ENCODE measurements around the gene UST. TPM values are rescaled to one million over a fixed set of nuclear protein-coding genes. Genes with fewer than 3 reads are reported as not detected.
"Not testable (repeated sequence)": the region's sequence is repeated elsewhere in the genome, so short reads cannot be mapped to it uniquely, and the experiment has no call there.

The UST gene
- total RNA-seq, 2 experiments from 2014 or later = 1.4 to 4.1 TPM

DNA sequence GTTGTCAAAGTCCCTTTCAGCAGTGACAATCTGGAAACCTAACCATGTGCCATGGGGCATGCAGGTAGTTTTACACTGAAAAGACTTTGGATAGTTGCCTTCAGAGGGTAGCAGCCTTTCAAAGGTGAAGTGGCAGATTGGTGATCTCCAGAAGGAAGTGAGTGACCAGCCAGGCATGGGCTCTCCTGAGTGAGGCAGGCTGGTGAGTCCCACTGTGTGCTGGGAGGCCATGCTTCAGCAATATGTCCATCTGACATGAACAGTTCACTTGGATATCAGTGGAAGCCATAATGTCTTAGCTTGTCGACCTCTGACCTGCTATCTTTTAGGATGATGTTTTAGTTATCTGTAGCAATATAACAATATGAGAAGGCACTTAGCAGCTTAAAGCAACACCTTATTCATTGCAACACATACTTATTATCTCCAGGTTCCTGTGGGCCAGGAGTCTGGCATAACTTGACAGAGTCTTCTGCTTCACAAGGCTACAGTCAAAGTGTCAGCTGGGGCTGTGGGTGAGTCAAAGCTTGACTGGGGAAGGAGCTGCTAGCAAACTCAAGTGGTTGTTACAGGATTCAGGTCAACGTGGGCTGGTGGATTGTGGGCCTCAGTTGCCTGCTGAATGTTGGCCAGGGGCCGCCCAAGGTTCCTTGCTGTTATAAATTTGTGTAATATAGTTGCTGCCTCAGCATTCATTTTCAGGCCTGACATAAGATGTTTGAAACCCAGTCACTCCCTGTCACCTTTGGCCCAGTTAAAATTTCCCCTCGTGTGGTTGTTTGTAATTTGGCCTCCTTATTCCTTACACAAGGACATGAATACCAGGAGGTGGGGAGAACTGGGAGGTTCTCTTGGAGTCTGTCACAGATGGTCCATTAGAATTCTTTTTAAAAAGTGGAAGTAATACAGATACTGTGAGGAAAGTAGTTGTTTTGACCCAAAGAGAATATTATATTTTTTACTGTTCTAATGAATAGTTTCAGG is 100.2 kb downstream of the UST start:
- CTCF ChIA-PET (ENCODE audit: unreplicated experiment) = no interaction called here

DNA sequence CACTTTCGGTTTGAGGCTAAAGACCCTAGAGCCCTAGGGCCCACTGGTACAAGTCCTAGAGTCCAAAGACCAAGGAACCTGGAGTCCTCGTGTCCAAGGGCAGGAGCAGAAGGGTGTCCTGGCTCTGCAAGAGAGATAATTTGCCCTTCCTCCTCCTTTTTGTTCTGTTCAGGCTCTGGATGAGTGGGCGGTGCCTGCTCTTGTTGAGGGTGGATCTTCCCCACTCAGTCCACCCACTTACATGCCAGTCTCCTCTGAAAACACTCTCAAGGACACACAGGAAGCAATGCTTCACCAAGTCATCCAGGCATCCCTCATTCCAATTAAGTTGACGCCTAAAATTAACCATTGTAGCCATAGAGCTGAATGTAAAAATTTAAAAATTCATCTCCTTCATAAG is 102.1 kb downstream of the UST start:
- Histone ChIP-seq H3K9me2 (ENCODE audit: insufficient read depth, low read length) (no peaks in the 10 kb centered on the region), H3K27ac (ENCODE audit: low read depth, low read length, poor library complexity, severe bottlenecking) (no peak overlapping the region), H4K20me1 (ENCODE audit: insufficient read depth, low read length) (no peaks in the 10 kb centered on the region; the same call in 1 of the 2 replicates), H3K4me1 (ENCODE audit: insufficient read depth, low read length, poor library complexity, severe bottlenecking) (no peaks in the 10 kb centered on the region), H3K9me3 (ENCODE audit: low read length) (no peaks in the 10 kb centered on the region), H2AFZ (ENCODE audit: low read length) (no peak overlapping the region), H3K4me2 (ENCODE audit: low read length) (no peak overlapping the region), H3K36me3 (ENCODE audit: insufficient read depth, low read length) (no peaks in the 10 kb centered on the region), H3K4me3 (ENCODE audit: low read depth, low read length, poor library complexity, severe bottlenecking) (no peak overlapping the region), H3K79me2 (ENCODE audit: insufficient read depth, low read depth, low read length) (no peaks in the 10 kb centered on the region)
- intact Hi-C loops (cut with micrococcal nuclease; ENCODE audit: unreplicated experiment) = no loop called here
- no peak for DNase-seq (ENCODE audit: low spot score)
- ChIA-PET CTCF (ENCODE audit: unreplicated experiment) (no interaction called here), POLR2A (no interaction called here)
- no peak for TF ChIP-seq EZH2phosphoT487 (IDR thresholded peaks at IDR 0.05; ENCODE audit: borderline replicate concordance, low read depth, low read length)
- TF ChIP-seq, protein P1, sequence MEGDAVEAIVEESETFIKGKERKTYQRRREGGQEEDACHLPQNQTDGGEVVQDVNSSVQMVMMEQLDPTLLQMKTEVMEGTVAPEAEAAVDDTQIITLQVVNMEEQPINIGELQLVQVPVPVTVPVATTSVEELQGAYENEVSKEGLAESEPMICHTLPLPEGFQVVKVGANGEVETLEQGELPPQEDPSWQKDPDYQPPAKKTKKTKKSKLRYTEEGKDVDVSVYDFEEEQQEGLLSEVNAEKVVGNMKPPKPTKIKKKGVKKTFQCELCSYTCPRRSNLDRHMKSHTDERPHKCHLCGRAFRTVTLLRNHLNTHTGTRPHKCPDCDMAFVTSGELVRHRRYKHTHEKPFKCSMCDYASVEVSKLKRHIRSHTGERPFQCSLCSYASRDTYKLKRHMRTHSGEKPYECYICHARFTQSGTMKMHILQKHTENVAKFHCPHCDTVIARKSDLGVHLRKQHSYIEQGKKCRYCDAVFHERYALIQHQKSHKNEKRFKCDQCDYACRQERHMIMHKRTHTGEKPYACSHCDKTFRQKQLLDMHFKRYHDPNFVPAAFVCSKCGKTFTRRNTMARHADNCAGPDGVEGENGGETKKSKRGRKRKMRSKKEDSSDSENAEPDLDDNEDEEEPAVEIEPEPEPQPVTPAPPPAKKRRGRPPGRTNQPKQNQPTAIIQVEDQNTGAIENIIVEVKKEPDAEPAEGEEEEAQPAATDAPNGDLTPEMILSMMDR (conservative IDR thresholded peaks at IDR 0.05; ENCODE audit: low read length) = no peak
- BruUV-seq (replicated peaks) = no TSS peak

More for the DNA sequence above, 100.2 kb downstream of the UST start:
- Histone ChIP-seq H2AFZ (ENCODE audit: low read length) (no peak overlapping the region), H3K4me3 (ENCODE audit: low read depth, low read length, poor library complexity, severe bottlenecking) (no peak overlapping the region), H3K4me2 (ENCODE audit: low read length) (no peak overlapping the region), H3K36me3 (ENCODE audit: insufficient read depth, low read length) (no peaks in the 10 kb centered on the region), H3K79me2 (ENCODE audit: insufficient read depth, low read depth, low read length) (no peaks in the 10 kb centered on the region), H3K9me3 (ENCODE audit: low read length) (no peaks in the 10 kb centered on the region), H3K4me1 (ENCODE audit: insufficient read depth, low read length, poor library complexity, severe bottlenecking) (no peaks in the 10 kb centered on the region), H4K20me1 (ENCODE audit: insufficient read depth, low read length) (no peaks in the 10 kb centered on the region; the same call in 1 of the 2 replicates), H3K9me2 (ENCODE audit: insufficient read depth, low read length) (no peaks in the 10 kb centered on the region), H3K27ac (ENCODE audit: low read depth, low read length, poor library complexity, severe bottlenecking) (no peak overlapping the region)
- no peak for DNase-seq (ENCODE audit: low spot score)
- no TSS peak for BruUV-seq (replicated peaks)
- POLR2A ChIA-PET = interaction anchor here (1.1 kb wide), 1 partner anchor 81 kb away, joined by 3 read pairs; no protein-coding TSS in a partner anchor
- TF ChIP-seq, protein P1 (conservative IDR thresholded peaks at IDR 0.05; ENCODE audit: low read length) = no peak
- no peak for TF ChIP-seq EZH2phosphoT487 (IDR thresholded peaks at IDR 0.05; ENCODE audit: borderline replicate concordance, low read depth, low read length)
- intact Hi-C loops (cut with micrococcal nuclease; ENCODE audit: unreplicated experiment) = no loop called here

DNA sequence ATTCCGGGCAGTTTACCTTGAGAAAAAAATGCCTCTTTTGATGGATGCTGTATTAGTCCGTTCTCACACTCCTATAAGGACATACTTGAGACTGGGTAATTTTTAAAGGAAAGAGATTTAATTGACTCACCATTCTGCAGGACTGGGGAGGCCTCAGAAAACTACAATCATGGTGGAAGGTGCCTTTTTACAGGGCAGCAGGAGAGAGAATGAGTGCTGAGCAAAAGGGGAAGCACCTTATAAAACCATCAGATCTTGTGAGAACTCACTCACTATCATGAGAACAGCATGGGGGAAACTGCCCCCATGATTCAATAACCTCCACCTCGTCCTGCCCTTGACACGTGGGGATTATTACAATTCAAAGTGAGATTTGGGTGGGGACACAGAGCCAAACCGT is 102.6 kb downstream of the UST start:
- H4K20me1 ChIP-seq (ENCODE audit: insufficient read depth, low read length); H2AFZ ChIP-seq (ENCODE audit: low read length); H3K9me3 ChIP-seq (ENCODE audit: low read length); H3K79me2 ChIP-seq (ENCODE audit: insufficient read depth, low read depth, low read length); intact Hi-C loops (cut with micrococcal nuclease; ENCODE audit: unreplicated experiment); H3K36me3 ChIP-seq (ENCODE audit: insufficient read depth, low read length); DNase-seq (ENCODE audit: low spot score); H3K4me1 ChIP-seq (ENCODE audit: insufficient read depth, low read length, poor library complexity, severe bottlenecking); H3K4me3 ChIP-seq (ENCODE audit: low read depth, low read length, poor library complexity, severe bottlenecking); CTCF ChIA-PET (ENCODE audit: unreplicated experiment); BruUV-seq (replicated peaks); H3K4me2 ChIP-seq (ENCODE audit: low read length); H3K27ac ChIP-seq (ENCODE audit: low read depth, low read length, poor library complexity, severe bottlenecking); POLR2A ChIA-PET; H3K9me2 ChIP-seq (ENCODE audit: insufficient read depth, low read length): not testable (repeated sequence)

All from OCI-LY7 (cell line).